Loucy (cell line): ENCODE results near the gene CCDC102B.

Experiments
- H2AFZ ChIP-seq: fragments of 200-600 bp; sonication (generic); 2 replicates; pipeline ENCODE4 v1.6.0; 2016; ENCODE audit warnings: antibody characterized with exemption, mild to moderate bottlenecking, low read length, moderate library complexity
- H3F3A ChIP-seq: fragments of 200-600 bp; 2 replicates; pipeline ENCODE4 v1.6.0; 2016; ENCODE audit warnings: antibody characterized with exemption, low read depth, mild to moderate bottlenecking
- H3K27me3 ChIP-seq: fragments of 200-600 bp; sonication (generic); 2 replicates; pipeline ENCODE4 v1.6.1; 2014; ENCODE audit warnings: low read length, mild to moderate bottlenecking; ENCODE audit not compliant: insufficient read depth, poor library complexity, severe bottlenecking
- H3K36me3 ChIP-seq: fragments of 200-600 bp; sonication (generic); 2 replicates; pipeline ENCODE4 v1.6.1; 2016; ENCODE audit warnings: low read length; ENCODE audit not compliant: insufficient read depth
- H3K4me1 ChIP-seq: fragments of 200-600 bp; sonication (generic); 2 replicates; pipeline ENCODE4 v1.5.1; 2014; ENCODE audit warnings: low read length, mild to moderate bottlenecking; ENCODE audit not compliant: insufficient read depth, poor library complexity, severe bottlenecking
- H3K4me2 ChIP-seq: fragments of 200-600 bp; sonication (generic); 2 replicates; pipeline ENCODE4 v1.6.0; 2014; ENCODE audit warnings: antibody characterized with exemption, low read length, low read depth, mild to moderate bottlenecking; ENCODE audit not compliant: poor library complexity, severe bottlenecking
- H3K4me3 ChIP-seq: fragments of 200-600 bp; sonication (generic); 2 replicates; pipeline ENCODE4 v1.5.1; 2014; ENCODE audit warnings: low read length, mild to moderate bottlenecking, mixed read lengths; ENCODE audit not compliant: poor library complexity, severe bottlenecking
- H3K79me2 ChIP-seq: fragments of 200-600 bp; sonication (generic); 2 replicates; pipeline ENCODE4 v1.6.1; 2014; ENCODE audit warnings: low read length; ENCODE audit not compliant: insufficient read depth
- H3K9ac ChIP-seq: fragments of 200-600 bp; sonication (generic); 2 replicates; pipeline ENCODE4 v1.6.0; 2014; ENCODE audit warnings: mild to moderate bottlenecking, low read depth, low read length, moderate library complexity; ENCODE audit not compliant: poor library complexity, severe bottlenecking
- H3K9me2 ChIP-seq: fragments of 200-600 bp; sonication (generic); replicated peaks from 2 replicates; pipeline ENCODE4 v1.6.1; 2016; ENCODE audit warnings: low read depth, low read length, mixed read lengths
- H3K9me3 ChIP-seq: fragments of 200-600 bp; sonication (generic); 2 replicates; pipeline ENCODE4 v1.6.1; 2014; ENCODE audit warnings: mild to moderate bottlenecking, antibody characterized with exemption, low read length, low read depth; ENCODE audit not compliant: insufficient read depth
- H4K20me1 ChIP-seq: fragments of 200-600 bp; sonication (generic); 2 replicates; pipeline ENCODE4 v1.6.0; 2014; ENCODE audit warnings: antibody characterized with exemption, low read length, mild to moderate bottlenecking; ENCODE audit not compliant: insufficient read depth, poor library complexity, severe bottlenecking
- EZH2phosphoT487 ChIP-seq: fragments of 200-600 bp; IDR thresholded peaks from 2 replicates; pipeline ENCODE4 v1.6.1; 2018; ENCODE audit warnings: antibody characterized with exemption, mild to moderate bottlenecking, moderate library complexity, borderline replicate concordance
- TF ChIP-seq, protein P1 (sequence below): fragments of 200-600 bp; sonication (generic); conservative IDR thresholded peaks from 2 replicates; pipeline ENCODE4 v1.5.1; 2014; ENCODE audit warnings: mild to moderate bottlenecking, antibody characterized with exemption, low read length

The CCDC102B gene

DNA sequence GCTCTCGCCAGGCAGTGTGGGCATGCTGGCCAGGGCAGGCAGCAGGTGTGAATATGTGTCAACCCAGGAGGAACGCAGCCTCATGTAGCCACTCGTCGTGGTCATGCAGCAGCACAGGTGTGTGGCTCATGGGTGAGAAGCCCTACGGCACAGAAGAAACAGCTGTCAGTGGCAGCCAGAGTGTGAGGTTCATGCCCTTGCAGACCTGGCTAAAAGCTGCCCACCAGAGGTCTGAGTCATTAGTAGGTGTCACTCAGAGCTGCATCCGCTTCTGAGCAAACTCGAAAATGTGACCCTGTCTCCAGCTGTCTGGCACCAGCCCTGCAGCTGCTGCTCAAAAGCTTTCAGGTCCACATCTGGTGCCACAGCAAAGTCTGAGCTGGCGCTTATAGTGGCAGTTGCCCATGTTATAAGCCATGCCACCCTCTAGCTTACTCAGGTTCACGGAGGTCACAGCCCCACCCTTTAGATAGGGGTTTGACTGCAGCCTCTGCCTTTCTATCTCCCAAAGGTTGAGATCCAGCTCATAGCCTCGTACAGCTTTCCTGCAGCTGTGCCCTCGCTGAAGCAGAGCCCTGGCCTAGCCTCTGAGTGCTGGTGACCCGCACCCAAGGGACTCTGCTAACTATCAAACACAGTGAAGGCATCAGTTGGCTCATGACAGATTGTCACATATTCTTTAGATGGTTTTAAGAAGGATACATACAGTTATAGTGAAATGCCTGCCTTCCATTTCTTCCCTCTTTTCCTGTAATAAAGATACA is 195.0 kb downstream of the CCDC102B start:
- TF ChIP-seq EZH2phosphoT487: no peak
- TF ChIP-seq, protein P1, sequence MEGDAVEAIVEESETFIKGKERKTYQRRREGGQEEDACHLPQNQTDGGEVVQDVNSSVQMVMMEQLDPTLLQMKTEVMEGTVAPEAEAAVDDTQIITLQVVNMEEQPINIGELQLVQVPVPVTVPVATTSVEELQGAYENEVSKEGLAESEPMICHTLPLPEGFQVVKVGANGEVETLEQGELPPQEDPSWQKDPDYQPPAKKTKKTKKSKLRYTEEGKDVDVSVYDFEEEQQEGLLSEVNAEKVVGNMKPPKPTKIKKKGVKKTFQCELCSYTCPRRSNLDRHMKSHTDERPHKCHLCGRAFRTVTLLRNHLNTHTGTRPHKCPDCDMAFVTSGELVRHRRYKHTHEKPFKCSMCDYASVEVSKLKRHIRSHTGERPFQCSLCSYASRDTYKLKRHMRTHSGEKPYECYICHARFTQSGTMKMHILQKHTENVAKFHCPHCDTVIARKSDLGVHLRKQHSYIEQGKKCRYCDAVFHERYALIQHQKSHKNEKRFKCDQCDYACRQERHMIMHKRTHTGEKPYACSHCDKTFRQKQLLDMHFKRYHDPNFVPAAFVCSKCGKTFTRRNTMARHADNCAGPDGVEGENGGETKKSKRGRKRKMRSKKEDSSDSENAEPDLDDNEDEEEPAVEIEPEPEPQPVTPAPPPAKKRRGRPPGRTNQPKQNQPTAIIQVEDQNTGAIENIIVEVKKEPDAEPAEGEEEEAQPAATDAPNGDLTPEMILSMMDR: no peak
- no peaks in the 10 kb centered on the region for H3K79me2 ChIP-seq
- H3K36me3 ChIP-seq: no peaks in the 10 kb centered on the region
- H3F3A ChIP-seq: no peaks in the 10 kb centered on the region
- H4K20me1 ChIP-seq: no peaks in the 10 kb centered on the region
- H3K9me3 ChIP-seq: no peaks in the 10 kb centered on the region
- no peak overlapping the region for H3K4me3 ChIP-seq
- no peaks in the 10 kb centered on the region for H3K27me3 ChIP-seq
- no peaks in the 10 kb centered on the region for H3K4me1 ChIP-seq
- H2AFZ ChIP-seq: no peak overlapping the region
- no peak overlapping the region for H3K9ac ChIP-seq
- no peaks in the 10 kb centered on the region for H3K9me2 ChIP-seq
- H3K4me2 ChIP-seq: no peak overlapping the region

DNA sequence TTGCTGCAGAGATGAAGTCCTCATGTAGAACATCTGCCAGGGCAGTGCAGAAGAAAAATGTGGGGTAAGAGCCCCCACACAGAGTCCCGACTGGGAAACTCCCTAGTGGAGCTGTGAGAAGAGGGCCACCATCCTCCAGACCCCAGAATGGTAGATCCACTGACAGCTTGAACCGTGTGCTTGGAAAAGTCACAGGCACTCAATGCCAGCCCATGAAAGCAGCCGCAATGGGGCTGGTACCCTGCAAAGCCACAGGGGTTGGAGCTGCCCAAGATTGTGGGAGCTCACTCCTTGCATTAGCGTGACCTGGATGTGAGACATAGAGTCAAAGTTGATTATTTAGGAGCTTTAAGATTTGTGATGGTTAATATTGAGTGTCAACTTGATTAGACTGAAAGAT is 197.8 kb downstream of the CCDC102B start:
- H2AFZ ChIP-seq: no peak overlapping the region
- H3K4me2 ChIP-seq: no peak overlapping the region
- H3K4me3 ChIP-seq: no peak overlapping the region
- no peaks in the 10 kb centered on the region for H3F3A ChIP-seq
- H3K9me2 ChIP-seq: no peaks in the 10 kb centered on the region
- H3K4me1 ChIP-seq: no peaks in the 10 kb centered on the region
- no peaks in the 10 kb centered on the region for H3K79me2 ChIP-seq
- no peaks in the 10 kb centered on the region for H3K9me3 ChIP-seq
- no peaks in the 10 kb centered on the region for H4K20me1 ChIP-seq
- no peak overlapping the region for H3K9ac ChIP-seq
- H3K27me3 ChIP-seq: no peaks in the 10 kb centered on the region
- TF ChIP-seq EZH2phosphoT487: no peak
- TF ChIP-seq, protein P1: no peak
- H3K36me3 ChIP-seq: no peaks in the 10 kb centered on the region

DNA sequence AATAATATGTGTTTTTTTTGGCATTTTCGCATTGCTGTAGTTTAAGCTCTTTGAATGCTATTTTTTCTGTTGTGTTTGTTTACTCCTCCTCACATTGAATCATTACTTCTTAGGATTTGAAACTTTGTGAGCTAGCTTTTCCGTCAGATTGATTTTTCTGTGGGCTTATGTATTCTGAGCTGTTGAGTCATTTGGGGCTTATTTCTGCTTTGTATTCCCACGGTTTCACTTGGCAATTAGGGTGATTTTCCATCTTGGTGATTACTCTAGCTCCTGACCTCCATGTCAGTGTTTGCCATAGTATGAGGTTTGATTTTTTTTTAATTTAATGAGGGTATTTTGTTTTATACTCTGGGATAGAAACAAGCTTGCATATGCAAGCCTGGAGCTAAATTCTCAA is 200.0 kb downstream of the CCDC102B start:
- H3K36me3 ChIP-seq: no peaks in the 10 kb centered on the region
- no peaks in the 10 kb centered on the region for H3K27me3 ChIP-seq
- H3F3A ChIP-seq: no peaks in the 10 kb centered on the region
- no peaks in the 10 kb centered on the region for H3K4me1 ChIP-seq
- no peak overlapping the region for H3K4me2 ChIP-seq
- H3K79me2 ChIP-seq: no peaks in the 10 kb centered on the region
- H3K9ac ChIP-seq: no peak overlapping the region
- H3K4me3 ChIP-seq: no peak overlapping the region
- no peaks in the 10 kb centered on the region for H4K20me1 ChIP-seq
- no peaks in the 10 kb centered on the region for H3K9me3 ChIP-seq
- no peak overlapping the region for H2AFZ ChIP-seq
- H3K9me2 ChIP-seq: no peaks in the 10 kb centered on the region
- TF ChIP-seq, protein P1: no peak
- TF ChIP-seq EZH2phosphoT487: no peak
